Putamen (tissue), 1 donor: ENCODE results near the gene LRRC2.
"Not testable (repeated sequence)": the region's sequence is repeated elsewhere in the genome, so short reads cannot be mapped to it uniquely, and the experiment has no call there.

Source experiments
- DNase-seq: peaks from one replicate; pipeline ENCODE4 v3.0.0-alpha.2; 2016; ENCODE audit warnings: low spot score

The LRRC2 gene

DNA sequence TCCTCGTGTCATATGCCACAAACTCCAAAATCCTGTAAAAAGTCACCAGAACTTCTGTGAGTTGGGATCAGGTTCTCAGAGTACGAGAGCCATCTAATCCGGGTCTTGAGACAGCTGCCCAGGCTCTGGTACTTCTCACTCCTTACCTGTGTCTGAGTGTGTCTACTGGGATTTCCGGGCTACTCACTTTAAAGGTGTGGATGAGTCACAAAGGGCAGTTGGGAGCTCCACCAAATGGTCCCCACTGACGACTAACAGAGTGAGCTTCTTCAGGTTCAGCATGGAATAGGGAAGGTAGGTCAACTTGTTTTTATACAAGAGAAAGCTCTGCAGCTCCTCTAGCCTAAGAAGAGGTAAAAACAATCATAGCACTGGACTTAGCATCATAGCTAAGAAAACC is 38.9 kb downstream of the LRRC2 start:
- DNase-seq = no peak

DNA sequence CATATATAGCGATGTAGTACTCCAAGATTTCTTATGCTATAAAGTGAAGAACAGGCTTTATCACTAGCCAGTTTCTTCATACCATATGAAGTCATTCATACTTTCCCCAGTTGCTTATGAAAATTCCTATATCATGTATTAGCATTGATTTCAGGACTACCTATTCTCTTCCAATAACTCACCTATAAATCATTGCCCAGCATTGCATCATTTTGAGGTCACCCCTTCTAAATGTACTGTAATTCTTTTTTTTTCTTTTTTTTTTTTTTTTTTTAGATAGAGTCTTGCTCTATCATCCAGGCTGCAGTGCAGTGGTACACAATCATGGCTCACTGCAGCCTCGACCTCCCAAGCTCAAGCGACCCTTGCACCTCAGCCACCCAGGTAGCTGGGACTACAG is 41.3 kb downstream of the LRRC2 start:
- no peak for DNase-seq

DNA sequence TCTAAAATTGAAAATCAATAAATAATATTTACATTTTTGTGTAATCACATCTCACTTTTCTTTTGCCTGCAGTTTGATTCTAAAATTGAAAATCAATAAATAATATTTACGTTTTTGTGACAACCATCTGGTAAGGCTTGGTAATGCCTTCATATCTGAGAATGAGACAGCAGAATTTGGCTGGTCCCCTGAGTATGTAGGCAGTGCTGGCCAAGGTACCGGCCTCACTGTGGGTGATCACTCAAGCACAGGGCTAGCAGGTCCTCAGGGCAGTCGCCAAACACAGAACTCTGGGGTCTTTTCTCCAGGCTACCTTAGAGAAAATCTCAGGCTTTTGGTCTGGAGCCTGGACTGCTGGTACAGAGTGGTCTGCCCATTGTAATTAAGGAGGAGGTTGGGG is 42.1 kb downstream of the LRRC2 start:
- DNase-seq = no peak

DNA sequence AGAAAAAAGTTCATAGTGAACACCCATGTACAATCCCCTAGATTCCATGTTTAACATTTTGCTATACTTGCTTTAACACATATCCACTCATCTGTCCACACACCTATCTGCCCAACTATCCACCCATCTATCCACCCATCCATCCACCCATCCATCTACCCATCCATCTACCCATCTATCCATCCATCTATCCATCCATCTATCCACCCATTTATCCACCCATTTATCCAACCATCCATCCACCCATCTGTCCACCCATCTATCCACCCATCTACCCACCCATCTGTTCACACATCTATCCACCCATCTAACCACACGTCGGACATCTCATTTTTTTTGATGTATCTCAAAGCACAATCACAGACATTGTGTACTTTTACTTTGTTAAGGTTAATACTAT is 42.5 kb downstream of the LRRC2 start:
- no peak for DNase-seq

DNA sequence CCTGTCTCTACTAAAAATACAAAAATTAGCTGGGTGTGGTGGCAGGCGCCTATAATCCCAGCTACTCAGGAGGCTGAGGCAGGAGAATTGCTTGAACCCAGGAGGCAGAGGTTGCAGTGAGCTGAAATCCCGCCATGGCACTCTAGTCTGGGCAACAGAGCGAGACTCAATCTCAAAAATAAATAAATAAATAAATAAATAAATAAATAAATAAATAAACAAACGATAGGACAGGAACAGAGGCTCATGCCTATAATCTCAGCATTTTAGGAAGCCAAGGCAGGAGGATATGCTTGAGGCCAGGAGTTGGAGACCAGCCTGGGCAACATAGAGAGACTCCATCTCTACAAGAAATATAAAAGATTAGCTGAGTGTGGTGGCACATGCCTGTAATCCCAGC is 43.9 kb downstream of the LRRC2 start:
- DNase-seq = not testable (repeated sequence)

GRCh38 chr3:46521096-46521495 is 45.0 kb downstream of the LRRC2 start:
- DNase-seq = no peak

GRCh38 chr3:46520531-46520930 is 45.6 kb downstream of the LRRC2 start:
- DNase-seq = no peak

DNA sequence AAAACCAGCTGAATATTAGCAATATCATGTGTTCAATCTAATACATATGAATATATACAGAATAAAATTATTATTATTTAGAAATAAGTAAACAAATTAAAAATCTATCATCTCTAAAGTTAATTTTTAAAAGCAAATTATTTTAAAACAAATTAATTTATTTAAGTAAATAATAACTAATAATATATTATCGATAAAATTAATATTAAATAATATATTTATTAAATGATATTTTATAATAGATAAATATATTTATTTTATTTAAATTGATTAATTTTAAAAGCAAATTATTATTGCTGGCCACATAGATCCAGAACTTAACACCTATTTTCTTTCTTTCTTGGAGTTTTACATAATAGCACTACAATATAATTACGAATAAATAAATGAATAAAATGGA is 46.1 kb downstream of the LRRC2 start:
- no peak for DNase-seq

DNA sequence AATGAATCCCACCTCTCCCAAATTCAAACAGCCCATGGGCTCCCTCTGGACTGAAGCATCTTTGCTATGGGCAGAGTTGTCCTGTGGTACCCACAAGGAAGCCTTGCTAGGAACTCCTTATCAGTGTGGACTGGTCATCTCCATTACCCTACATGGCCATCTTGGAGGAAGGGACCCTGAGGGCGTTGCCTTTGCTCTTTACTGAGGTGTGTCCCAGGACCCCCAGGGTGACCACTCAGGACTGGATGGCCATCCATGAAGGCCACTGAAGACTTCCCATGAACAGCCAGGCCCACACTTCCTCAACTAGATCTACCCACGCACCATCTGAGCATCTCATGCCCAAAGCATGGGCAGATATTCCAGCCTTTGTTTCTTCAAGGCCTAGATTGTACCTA is 48.3 kb downstream of the LRRC2 start:
- no peak for DNase-seq

DNA sequence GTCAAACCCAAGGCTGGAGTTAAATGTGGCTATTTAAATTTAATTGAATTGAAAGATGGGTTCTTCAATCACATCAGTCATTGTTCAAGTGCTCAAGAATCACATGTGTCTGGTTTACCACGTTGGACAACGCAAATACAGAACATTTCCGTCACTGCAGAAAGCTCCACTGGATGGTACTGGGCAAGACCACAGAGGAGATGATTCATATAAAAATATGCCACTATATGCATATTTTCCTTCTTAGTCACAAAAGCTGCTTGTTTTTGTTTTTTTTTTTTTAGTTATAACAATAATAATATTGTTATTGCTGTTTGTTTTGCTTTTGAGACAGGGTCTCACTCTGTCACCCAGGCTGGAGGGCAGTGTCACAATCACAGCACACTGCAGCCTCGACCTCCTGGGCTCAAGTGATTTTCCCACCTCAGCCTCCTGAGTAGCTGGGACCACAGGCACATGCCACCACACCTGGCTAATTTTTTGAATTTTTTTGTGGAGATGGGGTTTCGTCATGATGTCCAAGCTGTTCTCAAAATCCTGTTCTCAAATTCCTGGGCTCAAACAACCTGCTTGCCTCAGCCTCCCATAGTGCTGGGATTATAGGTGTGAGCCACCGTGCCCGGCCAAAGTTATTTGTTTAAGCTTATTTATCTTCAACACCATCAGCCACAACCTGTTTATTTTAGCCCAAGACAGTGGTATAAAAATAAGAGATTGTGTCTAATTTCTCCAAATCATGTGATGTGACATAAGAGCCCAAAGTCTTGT is 48.9 kb downstream of the LRRC2 start:
- no peak for DNase-seq

- DNase-seq = no peak
Measured at GRCh38 chr3:46516521-46516920, 49.6 kb downstream of the LRRC2 start.

GRCh38 chr3:46512191-46512749 is 53.8 kb downstream of the LRRC2 start:
- no peak for DNase-seq

GRCh38 chr3:46509661-46510187 is 56.4 kb downstream of the LRRC2 start:
- DNase-seq = no peak

GRCh38 chr3:46508850-46509591 is 57.1 kb downstream of the LRRC2 start:
- DNase-seq = no peak

DNA sequence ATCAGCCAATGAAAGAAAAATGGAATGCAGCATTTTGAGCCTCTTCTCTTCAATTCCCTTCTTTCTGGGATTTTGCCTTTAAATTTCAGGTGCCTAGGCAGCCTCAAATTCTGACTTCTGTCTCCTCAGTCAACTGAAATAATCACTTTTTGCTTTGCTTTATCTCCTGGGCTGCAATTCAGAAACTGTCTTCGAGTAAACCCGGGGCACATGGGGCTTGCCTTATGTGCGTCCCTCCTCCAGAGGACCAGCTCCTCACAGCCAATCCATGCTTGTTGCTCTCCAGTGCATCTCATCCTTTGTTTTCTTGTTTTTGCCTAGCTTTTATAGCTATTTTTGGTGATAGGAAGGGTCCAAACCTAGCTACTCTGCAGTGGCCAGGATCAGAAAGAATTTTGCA is 59.6 kb downstream of the LRRC2 start:
- no peak for DNase-seq

DNA sequence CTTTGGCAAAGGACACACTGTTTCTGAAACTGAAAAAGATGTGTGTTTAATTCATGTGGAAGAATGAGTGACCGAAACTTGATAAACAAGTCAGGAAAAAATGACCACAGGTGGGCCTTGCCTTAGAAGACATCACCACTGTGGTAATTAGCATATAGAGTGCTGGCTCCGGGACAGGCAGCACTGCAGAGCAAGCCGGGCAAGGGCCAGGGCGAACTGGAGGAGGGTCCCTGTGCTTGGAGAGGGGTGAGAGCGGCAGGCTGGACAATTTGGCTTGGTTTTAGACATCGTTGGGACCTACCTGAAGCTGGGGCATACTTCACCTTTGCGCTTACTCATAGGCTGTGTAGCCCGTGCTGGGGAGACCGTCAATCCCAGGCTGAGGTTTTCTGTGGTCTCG is 60.1 kb downstream of the LRRC2 start:
- no peak for DNase-seq

DNA sequence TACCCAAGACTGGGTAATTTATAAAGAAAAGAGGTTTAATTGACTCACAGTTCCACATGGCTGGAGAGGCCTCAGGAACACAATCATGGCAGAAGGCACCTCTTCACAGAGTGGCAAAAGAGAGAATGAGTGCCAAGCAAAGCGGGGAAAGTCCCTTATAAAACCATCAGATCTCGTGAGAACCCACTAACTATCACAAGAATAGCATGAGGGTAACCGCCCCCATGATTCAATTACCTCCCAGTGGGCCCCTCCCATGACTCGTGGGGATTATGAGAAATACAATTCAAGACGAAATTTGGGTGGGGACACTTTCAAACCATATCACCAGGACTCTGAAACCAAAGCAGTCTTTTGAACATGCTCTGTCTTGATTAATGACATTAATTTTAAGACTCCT is 61.3 kb downstream of the LRRC2 start:
- DNase-seq = no peak

DNA sequence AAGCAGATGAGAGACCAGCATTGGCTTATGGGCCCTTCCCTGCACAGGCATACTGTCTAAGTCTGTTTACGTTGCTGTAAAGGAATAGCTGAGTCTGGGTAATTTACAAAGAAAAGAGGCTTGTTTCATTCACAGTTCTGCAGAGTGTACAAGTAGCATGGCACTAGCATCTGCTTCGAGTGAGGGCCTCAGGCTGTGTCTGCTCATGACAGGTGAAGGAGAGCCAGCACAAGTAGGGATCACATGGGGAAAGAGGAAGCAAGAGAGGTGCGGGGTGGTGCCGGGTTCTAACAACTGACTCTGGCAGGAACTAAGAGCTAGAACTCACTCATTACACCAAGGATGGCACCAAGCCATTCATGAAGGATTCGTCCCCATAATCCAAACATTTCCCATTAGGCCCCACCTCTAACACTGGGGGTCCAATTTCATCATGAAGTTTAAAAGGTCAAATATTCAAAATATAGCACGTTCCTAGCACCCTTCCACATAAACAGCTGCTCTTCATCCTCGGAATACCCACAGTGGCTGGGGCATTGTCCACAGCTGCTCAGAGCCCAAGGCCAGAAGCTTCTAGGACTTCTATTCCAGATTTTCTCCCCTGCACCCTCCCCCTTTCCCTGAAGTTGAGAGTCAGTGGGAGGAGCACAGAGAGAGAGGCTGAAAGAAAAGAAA is 62.8 kb downstream of the LRRC2 start:
- no peak for DNase-seq

- no peak for DNase-seq
Measured at GRCh38 chr3:46501702-46502101, 64.4 kb downstream of the LRRC2 start.

- DNase-seq = no peak
Measured at GRCh38 chr3:46500656-46501635, 65.2 kb downstream of the LRRC2 start.

- no peak for DNase-seq
Measured at GRCh38 chr3:46498916-46499519, 67.1 kb downstream of the LRRC2 start.
